OCI-LY7 (cell line): Measurements from ENCODE around the gene FXYD2.

Experiments used
- CTCF ChIP-seq: fragments of 200-600 bp; sonication (generic); conservative IDR thresholded peaks from 2 replicates; pipeline ENCODE4 v1.5.1; 2014; ENCODE audit warnings: mild to moderate bottlenecking, antibody characterized with exemption, low read length, moderate library complexity, mixed read lengths
- EZH2phosphoT487 ChIP-seq: fragments of 200-600 bp; sonication (generic); IDR thresholded peaks from 2 replicates; pipeline ENCODE4 v1.6.1; 2018; ENCODE audit warnings: low read depth, borderline replicate concordance, mild to moderate bottlenecking, mixed run types, antibody characterized with exemption, low read length, moderate library complexity, mixed read lengths

- TF ChIP-seq CTCF (no peak), EZH2phosphoT487 (no peak)
These were observed 34.3 kb downstream of the FXYD2 start for GRCh38 chr11:117790279-117790678.
